Choroid plexus epithelial cell (primary cell): ENCODE measurements around the gene ACSL1.

ENCODE experiments used
- DNase-seq: peaks from one replicate; pipeline ENCODE4 v3.0.0-alpha.2; 2010; ENCODE audit warnings: low read depth
- H3K4me3 ChIP-seq: 2 replicates; pipeline ENCODE4 v1.5.1; 2011; ENCODE audit warnings: low read depth, mild to moderate bottlenecking, control low read depth, low read length, moderate library complexity
- CTCF ChIP-seq: conservative IDR thresholded peaks from 2 replicates; pipeline ENCODE4 v1.5.1; 2011; ENCODE audit warnings: low read depth, mild to moderate bottlenecking, control low read depth, inconsistent platforms, low read length, moderate library complexity

The ACSL1 gene

GRCh38 chr4:184760681-184761080 is 65.1 kb downstream of the ACSL1 start:
- TF ChIP-seq CTCF: no peak

GRCh38 chr4:184757810-184758209 is 68.0 kb downstream of the ACSL1 start:
- peak; percentile 62 for DNase-seq
- H3K4me3 ChIP-seq: no peak overlapping the region
- TF ChIP-seq CTCF: no peak

More at GRCh38 chr4:184760681-184761080, 65.1 kb downstream of the ACSL1 start:
- no peak for DNase-seq
- H3K4me3 ChIP-seq: no peak overlapping the region

- peak; percentile 31 for TF ChIP-seq CTCF
- H3K4me3 ChIP-seq: no peak overlapping the region
- peak; percentile 91 for DNase-seq
Measured at GRCh38 chr4:184756399-184756798, 69.4 kb downstream of the ACSL1 start.

- no peak overlapping the region for H3K4me3 ChIP-seq
- peak; percentile 61 for DNase-seq
- TF ChIP-seq CTCF: no peak
Measured at GRCh38 chr4:184755278-184755677, 70.5 kb downstream of the ACSL1 start.

- TF ChIP-seq CTCF: no peak
- DNase-seq: no peak
- H3K4me3 ChIP-seq: no peak overlapping the region
Measured at GRCh38 chr4:184752496-184753275, 73.1 kb downstream of the ACSL1 start.

- no peak for DNase-seq
- no peak overlapping the region for H3K4me3 ChIP-seq
- TF ChIP-seq CTCF: no peak
Measured at GRCh38 chr4:184751585-184751956, 74.2 kb downstream of the ACSL1 start.
